Measurements from ENCODE around the gene SEC24C.
"Not testable (repeated sequence)": the region's sequence is repeated elsewhere in the genome, so short reads cannot be mapped to it uniquely, and the experiment has no call there.

Gene SEC24C

GRCh38 chr10:73772281-73773151 lies 28.3 kb downstream of the SEC24C start:
- peak; percentile 87 to 95 (median 92) for DNase-seq

GRCh38 chr10:73773152-73773879 lies 29.1 kb downstream of the SEC24C start:
- peak in 2 of 4 experiments; percentile 20 to 23 for DNase-seq

- DNase-seq: peak in 2 of 4 experiments; percentile 6 to 29
Measured at GRCh38 chr10:73774637-73775036, 30.5 kb downstream of the SEC24C start.

GRCh38 chr10:73779018-73779417 lies 34.8 kb downstream of the SEC24C start:
- DNase-seq: no peak

GRCh38 chr10:73779539-73780197 lies 35.5 kb downstream of the SEC24C start:
- no peak for DNase-seq

GRCh38 chr10:73780301-73780700 lies 36.1 kb downstream of the SEC24C start:
- no peak for DNase-seq

GRCh38 chr10:73780966-73781365 lies 36.8 kb downstream of the SEC24C start:
- no peak for DNase-seq

GRCh38 chr10:73781548-73781878 lies 37.3 kb downstream of the SEC24C start:
- DNase-seq: no peak

GRCh38 chr10:73781879-73782748 lies 37.9 kb downstream of the SEC24C start, which contains the start of gene CHCHD1:
Gene CHCHD1, plus strand, starts transcription at chr10:73782048. Its CDS starts 28 bp downstream, at chr10:73782076.
- peak; percentile 90 to 95 (median 93) for DNase-seq

GRCh38 chr10:73782749-73783085 lies 38.5 kb downstream of the SEC24C start:
- DNase-seq: no peak

- peak; percentile 91 to 95 (median 95) for DNase-seq
Measured at GRCh38 chr10:73785211-73785720, 41.1 kb downstream of the SEC24C start, which contains the start of gene ZSWIM8. Gene ZSWIM8, plus strand, starts transcription at chr10:73785606. Its CDS starts 273 bp downstream, at chr10:73785879.

- DNase-seq: peak; percentile 32 to 66 (median 53)
Measured at GRCh38 chr10:73785721-73786511, 41.7 kb downstream of the SEC24C start.

GRCh38 chr10:73786512-73786885 lies 42.3 kb downstream of the SEC24C start:
- DNase-seq: no peak

- not testable (repeated sequence) for DNase-seq
Measured at GRCh38 chr10:73787031-73787800, 43.0 kb downstream of the SEC24C start.

- no peak for DNase-seq
Measured at GRCh38 chr10:73788864-73789658, 44.9 kb downstream of the SEC24C start.

- DNase-seq: no peak
Measured at GRCh38 chr10:73789659-73790055, 45.5 kb downstream of the SEC24C start.

GRCh38 chr10:73790886-73791625 lies 46.9 kb downstream of the SEC24C start:
- DNase-seq: no peak

GRCh38 chr10:73791871-73792400 lies 47.8 kb downstream of the SEC24C start:
- DNase-seq: no peak
